ENCODE measurements around the gene FBXL14.

DNA sequence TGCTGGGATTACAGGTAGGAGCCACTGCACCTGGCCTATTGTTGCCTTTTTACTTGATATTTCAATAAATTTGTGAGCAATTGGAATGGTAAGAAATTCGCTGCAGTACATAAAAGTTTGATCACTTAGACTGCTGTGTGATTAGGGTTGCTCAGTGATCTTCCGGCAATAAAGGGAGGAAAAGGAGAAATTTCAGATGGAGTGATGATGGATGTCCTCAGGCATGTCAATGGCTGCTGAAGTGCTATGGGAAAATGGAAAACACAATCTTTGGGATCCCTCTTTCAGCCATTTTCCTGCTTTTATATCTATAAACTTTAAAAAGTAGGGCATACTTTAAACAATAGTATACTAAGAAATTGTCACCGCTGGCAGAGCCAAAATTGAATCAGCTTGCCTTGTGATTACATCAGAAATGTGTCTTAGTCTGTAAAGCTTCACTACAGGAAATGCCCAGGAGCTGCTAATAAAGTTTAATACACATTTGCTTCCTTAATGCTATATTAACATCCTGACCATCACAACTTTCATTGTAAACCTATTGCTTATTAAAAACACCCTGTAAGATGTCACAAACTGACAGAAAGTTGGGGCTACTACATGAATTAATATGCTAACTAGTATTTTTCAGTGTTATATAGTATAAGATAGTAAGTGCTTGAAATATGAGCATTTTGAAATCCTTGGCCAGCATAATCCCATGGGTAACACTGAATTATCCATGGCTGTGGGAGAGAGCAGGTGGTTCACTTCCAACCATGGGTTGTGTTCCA lies 13.7 kb upstream of the FBXL14 start:
- TF ChIP-seq CTCF (IDR thresholded peaks at IDR 0.05): no peak
- TF ChIP-seq POLR2A (IDR thresholded peaks at IDR 0.05): no peak
